Measurements from ENCODE around the gene METTL8.

GRCh38 chr2:171367692-171368091 lies 66.1 kb downstream of the METTL8 start:
- TF ChIP-seq CTCF (IDR thresholded peaks at IDR 0.05): no peak
- no peak for TF ChIP-seq POLR2A (IDR thresholded peaks at IDR 0.05)
